ENCODE data around the gene PPFIBP1. TPM values are rescaled to one million over a fixed set of nuclear protein-coding genes. Genes with fewer than 3 reads are reported as not detected.

The PPFIBP1 gene
- 100 to 1,000 TPM; 105 to 216 (median 162) TPM for total RNA-seq
- polyA plus RNA-seq, result 10 to 100 TPM; 61.3 to 93.9 TPM
- long read RNA-seq, donor 1, transcript PPFIBP1-204 (6 exons, 875 nt), result major isoform, 7 of 269 reads
- long read RNA-seq, donor 1, transcript PPFIBP1-217 (10 exons, 1,191 nt), result minor isoform, 6 of 269 reads
- long read RNA-seq, donor 1, partial matches to known transcripts, result 177 of 269 reads
- long read RNA-seq, donor 1, other reads (novel, unspliced or antisense), result 79 of 269 reads
- long read RNA-seq, donor 2, partial matches to known transcripts, result 0 of 4 reads
- long read RNA-seq, donor 2, other reads (novel, unspliced or antisense), result 0 of 4 reads
- long read RNA-seq, donor 3, full-length matches to known transcripts, result 9 of 125 reads
- long read RNA-seq, donor 3, partial matches to known transcripts, result 22 of 125 reads
- long read RNA-seq, donor 3, other reads (novel, unspliced or antisense), result 94 of 125 reads

DNA sequence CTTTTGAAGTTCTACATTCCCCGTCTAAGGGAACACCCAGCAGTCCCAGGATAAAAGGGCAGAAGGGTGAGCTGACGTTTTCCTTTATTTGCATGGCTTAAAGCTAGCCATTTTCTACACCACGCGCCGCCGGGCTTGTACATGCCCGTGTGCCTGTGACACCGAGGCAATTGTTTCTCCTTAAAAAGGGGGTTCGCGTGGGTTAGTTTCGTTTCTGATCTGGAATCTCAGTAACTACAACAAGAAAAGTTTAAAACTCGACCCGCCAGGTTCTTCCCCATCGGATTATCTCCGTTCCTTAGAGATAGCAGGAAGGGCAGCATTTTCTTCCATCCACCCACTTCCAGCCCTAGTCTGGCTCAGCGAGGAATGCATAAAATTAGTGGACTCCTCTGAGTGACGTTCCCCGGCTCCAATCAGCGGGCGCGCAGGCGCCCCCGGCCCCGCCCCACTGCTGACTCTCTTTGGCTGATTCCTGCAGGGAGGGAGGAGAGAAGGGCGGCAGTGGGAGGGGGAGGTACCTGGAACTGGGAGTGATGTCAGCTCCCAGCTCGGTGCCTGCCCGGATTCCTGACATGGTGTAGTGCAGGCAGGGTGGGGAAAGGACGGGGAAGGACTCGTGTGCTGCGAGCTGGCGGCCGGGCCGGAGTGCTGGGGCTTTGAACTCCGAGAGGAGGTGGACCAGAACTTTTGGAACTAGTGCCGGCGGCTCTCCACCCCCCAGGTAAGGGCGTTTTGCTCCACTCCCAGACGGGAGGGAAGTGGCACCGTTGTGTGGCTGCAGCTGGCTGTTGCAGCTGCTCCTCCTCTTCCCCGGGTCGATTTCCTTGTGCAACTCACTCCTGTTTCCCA, at the start of gene PPFIBP1:
Gene PPFIBP1, plus strand, starts transcription at position 565 of the 852 bp plus-strand sequence. CDS start 109,191 bp downstream, outside the sequence.
- H3K27ac ChIP-seq, result peak within 1 kb of the TSS; percentile 47 to 92
- peaks cover 25% of the 10 kb centered on the region for H3K4me1 ChIP-seq (ENCODE audit: insufficient read depth)
- TF ChIP-seq EP300 (IDR thresholded peaks at IDR 0.05) (no peak), POLR2A (IDR thresholded peaks at IDR 0.05) (peak; percentile 93)
- TF ChIP-seq, protein P1, sequence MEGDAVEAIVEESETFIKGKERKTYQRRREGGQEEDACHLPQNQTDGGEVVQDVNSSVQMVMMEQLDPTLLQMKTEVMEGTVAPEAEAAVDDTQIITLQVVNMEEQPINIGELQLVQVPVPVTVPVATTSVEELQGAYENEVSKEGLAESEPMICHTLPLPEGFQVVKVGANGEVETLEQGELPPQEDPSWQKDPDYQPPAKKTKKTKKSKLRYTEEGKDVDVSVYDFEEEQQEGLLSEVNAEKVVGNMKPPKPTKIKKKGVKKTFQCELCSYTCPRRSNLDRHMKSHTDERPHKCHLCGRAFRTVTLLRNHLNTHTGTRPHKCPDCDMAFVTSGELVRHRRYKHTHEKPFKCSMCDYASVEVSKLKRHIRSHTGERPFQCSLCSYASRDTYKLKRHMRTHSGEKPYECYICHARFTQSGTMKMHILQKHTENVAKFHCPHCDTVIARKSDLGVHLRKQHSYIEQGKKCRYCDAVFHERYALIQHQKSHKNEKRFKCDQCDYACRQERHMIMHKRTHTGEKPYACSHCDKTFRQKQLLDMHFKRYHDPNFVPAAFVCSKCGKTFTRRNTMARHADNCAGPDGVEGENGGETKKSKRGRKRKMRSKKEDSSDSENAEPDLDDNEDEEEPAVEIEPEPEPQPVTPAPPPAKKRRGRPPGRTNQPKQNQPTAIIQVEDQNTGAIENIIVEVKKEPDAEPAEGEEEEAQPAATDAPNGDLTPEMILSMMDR (IDR thresholded peaks at IDR 0.05), result peak in 1 of 3 donors; percentile 36

GRCh38 chr12:27474344-27474743, 49.7 kb upstream of the PPFIBP1 start:
- peaks cover 3% of the 10 kb centered on the region for H3K4me1 ChIP-seq (ENCODE audit: insufficient read depth)
- intact Hi-C loops (cut with DNase I), result no loop called here
- WGBS, 3 donors, result 26 to 32% (median 29%) methylated on average over 3 of the region's 3 CpGs

More for the DNA sequence above, at the start of gene PPFIBP1:
- Histone ChIP-seq H3K27me3 (no peaks in the 10 kb centered on the region), H3K4me3 (peak within 1 kb of the TSS; percentile 82), H3K36me3 (no peaks in the 10 kb centered on the region), H3K9me3 (no peaks in the 10 kb centered on the region)
- DNase-seq, result peak; percentile 99 to 100 (median 100)
- WGBS, 3 donors, result 0 to 1% (median 0%) methylated on average over 41 of the region's 41 CpGs
- intact Hi-C loops (cut with DNase I), result loop anchor here in 3 of 4 donors (10.0 kb wide), 3 partner anchors 59 to 101 kb away; no protein-coding TSS in a partner anchor

DNA sequence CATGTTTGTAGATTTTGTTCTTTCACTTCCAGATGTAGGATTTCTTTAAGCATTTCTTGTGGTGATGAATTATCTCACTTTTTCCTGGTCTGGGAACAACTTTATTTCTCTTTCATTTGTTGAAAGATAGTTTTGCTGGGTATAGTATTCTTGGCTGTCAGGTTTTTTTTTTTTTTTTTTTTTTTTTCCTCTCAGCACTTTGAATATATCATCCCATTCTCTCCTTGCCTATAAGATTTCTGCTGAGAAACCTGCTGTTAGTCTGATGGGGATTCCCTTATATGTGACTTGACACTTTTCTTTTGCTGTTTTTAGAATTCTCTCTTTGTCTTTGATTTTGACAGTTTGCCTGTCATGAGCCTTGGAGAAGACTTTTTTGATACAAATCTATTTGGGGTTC, 47.0 kb upstream of the PPFIBP1 start:
- Histone ChIP-seq H3K27me3 (no peaks in the 10 kb centered on the region), H3K36me3 (no peaks in the 10 kb centered on the region), H3K4me3 (no peak overlapping the region), H3K4me1 (ENCODE audit: insufficient read depth) (peaks cover 2% of the 10 kb centered on the region), H3K9me3 (no peaks in the 10 kb centered on the region), H3K27ac (no peak overlapping the region)
- DNase-seq, result no peak
- intact Hi-C loops (cut with DNase I), result no loop called here
- TF ChIP-seq, protein P1 (IDR thresholded peaks at IDR 0.05), result no peak
- no peak for TF ChIP-seq POLR2A (IDR thresholded peaks at IDR 0.05)
- TF ChIP-seq EP300 (IDR thresholded peaks at IDR 0.05), result no peak

More at GRCh38 chr12:27474344-27474743, 49.7 kb upstream of the PPFIBP1 start:
- H3K27me3 ChIP-seq, result no peaks in the 10 kb centered on the region
- H3K4me3 ChIP-seq, result no peak overlapping the region
- H3K9me3 ChIP-seq, result no peaks in the 10 kb centered on the region
- H3K27ac ChIP-seq, result no peak overlapping the region
- no peak for DNase-seq
- no peak for TF ChIP-seq POLR2A (IDR thresholded peaks at IDR 0.05)
- no peak for TF ChIP-seq EP300 (IDR thresholded peaks at IDR 0.05)
- TF ChIP-seq, protein P1 (IDR thresholded peaks at IDR 0.05), result no peak
- H3K36me3 ChIP-seq, result no peaks in the 10 kb centered on the region

GRCh38 chr12:27478949-27479348, 45.1 kb upstream of the PPFIBP1 start:
- no peaks in the 10 kb centered on the region for H3K9me3 ChIP-seq
- H3K4me1 ChIP-seq (ENCODE audit: insufficient read depth), result no peaks in the 10 kb centered on the region
- no peak overlapping the region for H3K27ac ChIP-seq
- no peak for DNase-seq
- H3K4me3 ChIP-seq, result no peak overlapping the region
- TF ChIP-seq, protein P1 (IDR thresholded peaks at IDR 0.05), result no peak
- TF ChIP-seq POLR2A (IDR thresholded peaks at IDR 0.05), result no peak
- no peak for TF ChIP-seq EP300 (IDR thresholded peaks at IDR 0.05)
- H3K36me3 ChIP-seq, result no peaks in the 10 kb centered on the region
- intact Hi-C loops (cut with DNase I), result no loop called here
- no peaks in the 10 kb centered on the region for H3K27me3 ChIP-seq
